Vagina (tissue), 2 donors: ENCODE data around the gene PRKCE. TPM values are rescaled to one million over a fixed set of nuclear protein-coding genes. Genes with fewer than 3 reads are reported as not detected.

ENCODE experiments used
- DNase-seq, 2 donors: peaks; one replicate each; pipeline ENCODE4 v3.0.0-alpha.2; 2017; ENCODE audit errors: extremely low spot score in 2 of 2
- H3K27ac ChIP-seq: fragments of 200-600 bp; sonication (generic); one replicate; pipeline ENCODE4 v1.5.1; 2019
- H3K27me3 ChIP-seq: fragments of 200-600 bp; sonication (generic); one replicate; pipeline ENCODE4 v1.5.1; 2019
- H3K36me3 ChIP-seq, 2 donors: fragments of 200-600 bp; sonication (generic); one replicate each; pipeline ENCODE4 v1.5.1; 2017 to 2019
- H3K4me1 ChIP-seq: fragments of 200-600 bp; sonication (generic); one replicate; pipeline ENCODE4 v1.5.1; 2019
- H3K4me3 ChIP-seq, 2 donors: fragments of 200-600 bp; sonication (generic); 1 replicate in 1 of 2; 2 replicates in 1 of 2; pipeline ENCODE4 v1.5.1; 2016 to 2019
- H3K9me3 ChIP-seq: fragments of 200-600 bp; sonication (generic); one replicate; pipeline ENCODE4 v1.5.1; 2019
- CTCF ChIP-seq, 3 experiments: fragments of 450-650 bp in 2 of 3; fragments of 200-600 bp in 1 of 3; sonication (generic) in 1 of 3; IDR thresholded peaks; one replicate each; pipeline ENCODE4 v1.5.1; 2017 to 2019; ENCODE audit warnings: antibody characterized with exemption in 3 of 3, mild to moderate bottlenecking in 2 of 3, moderate library complexity in 2 of 3
- POLR2A ChIP-seq, 2 donors: fragments of 450-650 bp; IDR thresholded peaks; one replicate each; pipeline ENCODE4 v1.6.1; 2017; ENCODE audit warnings: antibody characterized with exemption in 2 of 2, mild to moderate bottlenecking in 2 of 2, moderate library complexity in 2 of 2
- POLR2AphosphoS5 ChIP-seq, 2 donors: sonication (generic); formaldehyde crosslinking; IDR thresholded peaks; one replicate each; pipeline ENCODE4 v1.9.0; 2017; ENCODE audit warnings: antibody characterized with exemption in 2 of 2, mild to moderate bottlenecking in 2 of 2, low read depth in 1 of 2; ENCODE audit not compliant: insufficient read depth in 1 of 2
- intact Hi-C: fragments of 100-400 bp; cut with DNase I; formaldehyde crosslinking; loops from one replicate; pipeline ENCODE4 v1.15.1; 2023
- total RNA-seq: library from RNA; depleted of rRNA; stranded (reverse); fragments of >200 nt; gene quantifications from one replicate; pipeline ENCODE4 v1.2.3, GENCODE V29; 2016

Gene PRKCE
- total RNA-seq, 1 donor from 2014 or later: 11.8 TPM

- no peak overlapping the region for H3K27ac ChIP-seq
- no peak for DNase-seq
- no peaks in the 10 kb centered on the region for H3K36me3 ChIP-seq
- H3K9me3 ChIP-seq: no peaks in the 10 kb centered on the region
- TF ChIP-seq POLR2A (IDR thresholded peaks at IDR 0.05) (no peak), POLR2AphosphoS5 (IDR thresholded peaks at IDR 0.05; ENCODE audit: insufficient read depth in 1 of 2, low read depth in 1 of 2) (no peak), CTCF (IDR thresholded peaks at IDR 0.05) (no peak)
- peaks cover 17% of the 10 kb centered on the region for H3K4me1 ChIP-seq
- intact Hi-C loops: no loop called here
- no peaks in the 10 kb centered on the region for H3K27me3 ChIP-seq
- H3K4me3 ChIP-seq: no peak overlapping the region
Observed at GRCh38 chr2:45904946-45905631, 253.6 kb downstream of the PRKCE start.

- no peaks in the 10 kb centered on the region for H3K36me3 ChIP-seq
- no peak overlapping the region for H3K27ac ChIP-seq
- intact Hi-C loops: no loop called here
- no peak for DNase-seq
- no peak overlapping the region for H3K4me3 ChIP-seq
- peaks cover 22% of the 10 kb centered on the region for H3K4me1 ChIP-seq
- H3K27me3 ChIP-seq: no peaks in the 10 kb centered on the region
- TF ChIP-seq CTCF (IDR thresholded peaks at IDR 0.05) (no peak), POLR2AphosphoS5 (IDR thresholded peaks at IDR 0.05; ENCODE audit: insufficient read depth in 1 of 2, low read depth in 1 of 2) (no peak), POLR2A (IDR thresholded peaks at IDR 0.05) (no peak)
- no peaks in the 10 kb centered on the region for H3K9me3 ChIP-seq
Observed at GRCh38 chr2:45905632-45905958, 254.1 kb downstream of the PRKCE start.

GRCh38 chr2:45907592-45907991, 256.1 kb downstream of the PRKCE start:
- intact Hi-C loops: no loop called here

GRCh38 chr2:45908316-45909170, 257.1 kb downstream of the PRKCE start:
- H3K4me1 ChIP-seq: peaks cover 24% of the 10 kb centered on the region
- H3K4me3 ChIP-seq: no peak overlapping the region
- H3K27ac ChIP-seq: no peak overlapping the region
- DNase-seq: no peak
- H3K36me3 ChIP-seq: no peaks in the 10 kb centered on the region
- H3K9me3 ChIP-seq: no peaks in the 10 kb centered on the region
- intact Hi-C loops: no loop called here
- no peaks in the 10 kb centered on the region for H3K27me3 ChIP-seq
- no peak for TF ChIP-seq POLR2A (IDR thresholded peaks at IDR 0.05)
- TF ChIP-seq POLR2AphosphoS5 (IDR thresholded peaks at IDR 0.05; ENCODE audit: insufficient read depth in 1 of 2, low read depth in 1 of 2): no peak
- TF ChIP-seq CTCF (IDR thresholded peaks at IDR 0.05): no peak

More at GRCh38 chr2:45907592-45907991, 256.1 kb downstream of the PRKCE start:
- peaks cover 24% of the 10 kb centered on the region for H3K4me1 ChIP-seq
- no peak for DNase-seq
- TF ChIP-seq POLR2AphosphoS5 (IDR thresholded peaks at IDR 0.05; ENCODE audit: insufficient read depth in 1 of 2, low read depth in 1 of 2): no peak
- TF ChIP-seq CTCF (IDR thresholded peaks at IDR 0.05): no peak
- no peak for TF ChIP-seq POLR2A (IDR thresholded peaks at IDR 0.05)
- no peaks in the 10 kb centered on the region for H3K27me3 ChIP-seq
- no peak overlapping the region for H3K4me3 ChIP-seq
- no peaks in the 10 kb centered on the region for H3K9me3 ChIP-seq
- no peaks in the 10 kb centered on the region for H3K36me3 ChIP-seq
- no peak overlapping the region for H3K27ac ChIP-seq

- Histone ChIP-seq H3K36me3 (no peaks in the 10 kb centered on the region), H3K27ac (no peak overlapping the region), H3K27me3 (no peaks in the 10 kb centered on the region), H3K4me3 (no peak overlapping the region), H3K9me3 (no peaks in the 10 kb centered on the region), H3K4me1 (peaks cover 24% of the 10 kb centered on the region)
- no peak for DNase-seq
- intact Hi-C loops: no loop called here
- TF ChIP-seq POLR2AphosphoS5 (IDR thresholded peaks at IDR 0.05; ENCODE audit: insufficient read depth in 1 of 2, low read depth in 1 of 2): no peak
- no peak for TF ChIP-seq POLR2A (IDR thresholded peaks at IDR 0.05)
- TF ChIP-seq CTCF (IDR thresholded peaks at IDR 0.05): no peak
Observed at GRCh38 chr2:45909171-45909565, 257.7 kb downstream of the PRKCE start.
